ENCODE data around the gene NLRC4. TPM values are rescaled to one million over a fixed set of nuclear protein-coding genes. Genes with fewer than 3 reads are reported as not detected.

NLRC4 gene
- total and polyA plus RNA-seq, 10 of the 15 experiments (the other 5 are each of a cell fraction or from before 2014, with no cell fraction given) = 0.01 to 0.58 (median 0.40) TPM

DNA sequence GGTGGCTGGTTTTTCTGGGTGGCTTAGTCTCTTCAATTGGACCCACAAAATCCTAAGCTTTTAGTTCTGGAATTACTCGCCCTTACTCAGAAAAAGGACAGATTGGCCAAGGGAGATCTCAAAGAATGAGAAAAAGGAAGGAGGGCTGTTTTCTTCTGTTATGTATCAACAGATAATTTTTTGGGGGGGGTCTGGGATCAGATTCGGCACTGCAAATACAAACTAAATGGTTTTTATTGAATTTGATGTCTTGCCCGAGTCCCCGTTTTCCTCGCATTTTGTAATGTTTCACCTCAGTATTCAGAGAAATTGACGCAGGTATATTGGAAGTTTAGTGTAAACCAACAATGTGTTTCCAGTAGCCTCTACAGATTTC, 13.8 kb upstream of the NLRC4 start:
- H3K27ac ChIP-seq (ENCODE audit: control insufficient read depth, insufficient read depth) = peak overlapping the region; percentile 77
- ATAC-seq (no peak), DNase-seq (ENCODE audit: low read depth, low spot score) (no peak), FAIRE-seq (no peak)
- peak overlapping the region; percentile 95; the same call in 1 of the 2 replicates for H2AFZ ChIP-seq (ENCODE audit: control insufficient read depth, low read depth, low read length)
- peaks cover 22% of the 10 kb centered on the region for H3K79me2 ChIP-seq (ENCODE audit: control insufficient read depth, insufficient read depth, low read length)
- no peaks in the 10 kb centered on the region; the same call in 1 of the 3 replicates for H3K9me3 ChIP-seq (replicated peaks; ENCODE audit: control insufficient read depth, insufficient read depth, low read length)
- SMC1A ChIA-PET (ENCODE audit: uncharacterized antibody, unreplicated experiment) = interaction anchor here (0.7 kb wide), 1 partner anchor 285 kb away, joined by 3 read pairs; no protein-coding TSS in a partner anchor
- H3K4me1 ChIP-seq (ENCODE audit: control insufficient read depth, insufficient read depth, low read length) = no peaks in the 10 kb centered on the region
- CTCF ChIA-PET = no interaction called here
- RAD21 ChIA-PET (ENCODE audit: unreplicated experiment) = interaction anchor here (0.5 kb wide), 1 partner anchor 414 kb away, joined by 3 read pairs; no protein-coding TSS in a partner anchor
- POLR2A ChIA-PET = interaction anchor here (0.7 to 1.0 kb wide), 3 partner anchors 11 to 342 kb away, joined by 3 to 5 read pairs (median 3); no protein-coding TSS in a partner anchor
- 1% methylated on average over 6 of the region's 6 CpGs for WGBS (ENCODE audit: insufficient coverage, insufficient replicate concordance, low lambda C conversion rate, missing lambda C conversion rate)
- intact Hi-C loops (cut with micrococcal nuclease; ENCODE audit: unreplicated experiment) (loop anchor here (5.0 kb wide), 2 partner anchors 79 to 111 kb away; partner anchors contain the start of genes BIRC6 and SLC30A6), in situ Hi-C loops (cut with MboI) (no loop called here)
- no peaks in the 10 kb centered on the region for H3K27me3 ChIP-seq (replicated peaks in 1 of 2; ENCODE audit: control insufficient read depth in 2 of 2, insufficient read depth in 2 of 2, low read length in 1 of 2)
- peak overlapping the region; percentile 87 for H3K4me2 ChIP-seq (ENCODE audit: control insufficient read depth, insufficient read depth)
- no peaks in the 10 kb centered on the region for H4K20me1 ChIP-seq (ENCODE audit: control insufficient read depth, insufficient read depth)
- H3K9ac ChIP-seq (ENCODE audit: control insufficient read depth, insufficient read depth, low read length) = peak overlapping the region; percentile 86
- no TSS peak for BruUV-seq (replicated peaks)
- H3K4me3 ChIP-seq = peak overlapping the region; percentile 87
- H3K36me3 ChIP-seq (ENCODE audit: control insufficient read depth in 2 of 2, insufficient read depth in 2 of 2, low read length in 1 of 2) = peaks cover 0 to 4% of the 10 kb centered on the region in 2 experiments; a peak in 1 of 4 replicates
- TF ChIP-seq ZNF384 (IDR thresholded peaks at IDR 0.05; ENCODE audit: borderline replicate concordance, low read depth, low read length) (no peak), SMAD1 (IDR thresholded peaks at IDR 0.05; ENCODE audit: low read depth, partially characterized antibody) (no peak), NBN (IDR thresholded peaks at IDR 0.05) (no peak), NFIC (IDR thresholded peaks at IDR 0.05; ENCODE audit: low read depth, low read length) (no peak), POU2F2 (IDR thresholded peaks at IDR 0.05; ENCODE audit: borderline replicate concordance, low read depth, low read length) (no peak), ZZZ3 (IDR thresholded peaks at IDR 0.05; ENCODE audit: control insufficient read depth, insufficient read length, low read depth) (no peak), HCFC1 (IDR thresholded peaks at IDR 0.05; ENCODE audit: low read length) (no peak), EZH2 (IDR thresholded peaks at IDR 0.05; ENCODE audit: borderline replicate concordance, control insufficient read depth, low read depth, low read length) (no peak), BCLAF1 (IDR thresholded peaks at IDR 0.05) (no peak), CUX1 (IDR thresholded peaks at IDR 0.05; ENCODE audit: insufficient replicate concordance, low read depth, low read length) (no peak)
- TF ChIP-seq, protein P1, sequence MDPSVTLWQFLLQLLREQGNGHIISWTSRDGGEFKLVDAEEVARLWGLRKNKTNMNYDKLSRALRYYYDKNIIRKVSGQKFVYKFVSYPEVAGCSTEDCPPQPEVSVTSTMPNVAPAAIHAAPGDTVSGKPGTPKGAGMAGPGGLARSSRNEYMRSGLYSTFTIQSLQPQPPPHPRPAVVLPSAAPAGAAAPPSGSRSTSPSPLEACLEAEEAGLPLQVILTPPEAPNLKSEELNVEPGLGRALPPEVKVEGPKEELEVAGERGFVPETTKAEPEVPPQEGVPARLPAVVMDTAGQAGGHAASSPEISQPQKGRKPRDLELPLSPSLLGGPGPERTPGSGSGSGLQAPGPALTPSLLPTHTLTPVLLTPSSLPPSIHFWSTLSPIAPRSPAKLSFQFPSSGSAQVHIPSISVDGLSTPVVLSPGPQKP (IDR thresholded peaks at IDR 0.05; ENCODE audit: low read depth, low read length) = no peak
- TF ChIP-seq, protein P2, sequence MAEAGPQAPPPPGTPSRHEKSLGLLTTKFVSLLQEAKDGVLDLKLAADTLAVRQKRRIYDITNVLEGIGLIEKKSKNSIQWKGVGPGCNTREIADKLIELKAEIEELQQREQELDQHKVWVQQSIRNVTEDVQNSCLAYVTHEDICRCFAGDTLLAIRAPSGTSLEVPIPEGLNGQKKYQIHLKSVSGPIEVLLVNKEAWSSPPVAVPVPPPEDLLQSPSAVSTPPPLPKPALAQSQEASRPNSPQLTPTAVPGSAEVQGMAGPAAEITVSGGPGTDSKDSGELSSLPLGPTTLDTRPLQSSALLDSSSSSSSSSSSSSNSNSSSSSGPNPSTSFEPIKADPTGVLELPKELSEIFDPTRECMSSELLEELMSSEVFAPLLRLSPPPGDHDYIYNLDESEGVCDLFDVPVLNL (IDR thresholded peaks at IDR 0.05; ENCODE audit: low read depth, low read length) = no peak
